Omental fat pad (tissue), 4 donors: ENCODE results near the gene BTNL8. TPM values are rescaled to one million over a fixed set of nuclear protein-coding genes. Genes with fewer than 3 reads are reported as not detected.

Experiments used
- ATAC-seq: fragments of 150-250 bp; one replicate; pipeline ENCODE4 v1.9.1; 2016; ENCODE audit warnings: mild to moderate bottlenecking, moderate library complexity; ENCODE audit not compliant: low FRiP score
- DNase-seq: peaks from one replicate; pipeline ENCODE4 v3.0.0-alpha.2; 2019; ENCODE audit warnings: low spot score
- CTCF ChIP-seq, 3 donors: fragments of 450-650 bp; IDR thresholded peaks; one replicate each; pipeline ENCODE4 v1.5.1; 2016 to 2017; ENCODE audit warnings: antibody characterized with exemption in 3 of 3, mild to moderate bottlenecking in 3 of 3, moderate library complexity in 2 of 3
- total RNA-seq, 4 donors: library from RNA; depleted of rRNA; stranded (reverse); fragments of >200 nt; gene quantifications; one replicate each; pipeline ENCODE4 v1.1.0, GENCODE V29; 2016

Gene BTNL8
- total RNA-seq, 4 donors from 2014 or later = 1.3 to 8.8 (median 3.0) TPM

DNA sequence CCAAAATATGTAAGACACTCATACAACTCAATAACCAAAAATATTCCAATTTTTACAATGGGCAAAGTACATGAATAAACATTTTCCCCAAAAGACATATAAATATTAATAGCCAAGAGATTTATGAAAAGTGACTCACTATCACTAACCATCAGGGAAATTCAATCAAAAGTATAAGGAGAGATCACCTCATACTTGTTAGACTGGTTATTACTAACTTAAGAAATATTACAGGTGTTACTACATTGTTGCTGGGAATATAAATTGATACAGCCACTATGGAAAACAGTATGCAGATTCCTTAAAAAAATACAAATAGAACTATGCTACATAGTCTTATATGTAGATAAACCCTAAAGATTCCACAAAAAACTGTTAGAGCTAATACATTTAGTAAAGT, 21.8 kb downstream of the BTNL8 start:
- ATAC-seq = no peak
- DNase-seq = no peak
- no peak for TF ChIP-seq CTCF (IDR thresholded peaks at IDR 0.05)

- DNase-seq (no peak), ATAC-seq (no peak)
- no peak for TF ChIP-seq CTCF (IDR thresholded peaks at IDR 0.05)
These were observed 24.0 kb downstream of the BTNL8 start for GRCh38 chr5:180922932-180923331.

DNA sequence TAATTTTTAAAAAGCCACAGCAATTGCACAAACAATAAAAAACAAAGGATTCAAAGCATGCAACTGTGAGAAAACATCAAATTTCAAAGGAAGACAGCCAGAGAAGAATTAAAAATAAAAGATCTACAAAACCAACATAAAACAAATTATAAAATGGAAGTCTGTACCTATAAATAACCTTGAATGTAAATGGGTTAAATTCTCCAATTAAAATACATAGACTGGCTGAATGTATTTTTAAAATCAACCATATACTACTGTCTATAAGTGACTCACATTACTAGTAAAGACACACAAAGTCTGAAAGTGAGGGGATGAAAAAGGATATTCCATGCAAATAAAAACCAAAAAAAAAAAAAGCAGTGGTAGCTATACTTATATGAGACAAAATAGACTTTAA, 33.7 kb downstream of the BTNL8 start:
- no peak for TF ChIP-seq CTCF (IDR thresholded peaks at IDR 0.05)
- no peak for DNase-seq

GRCh38 chr5:180935203-180935602, 36.2 kb downstream of the BTNL8 start:
- ATAC-seq (no peak), DNase-seq (no peak)
- TF ChIP-seq CTCF (IDR thresholded peaks at IDR 0.05) = no peak

More for the DNA sequence above, 33.7 kb downstream of the BTNL8 start:
- ATAC-seq = no peak

DNA sequence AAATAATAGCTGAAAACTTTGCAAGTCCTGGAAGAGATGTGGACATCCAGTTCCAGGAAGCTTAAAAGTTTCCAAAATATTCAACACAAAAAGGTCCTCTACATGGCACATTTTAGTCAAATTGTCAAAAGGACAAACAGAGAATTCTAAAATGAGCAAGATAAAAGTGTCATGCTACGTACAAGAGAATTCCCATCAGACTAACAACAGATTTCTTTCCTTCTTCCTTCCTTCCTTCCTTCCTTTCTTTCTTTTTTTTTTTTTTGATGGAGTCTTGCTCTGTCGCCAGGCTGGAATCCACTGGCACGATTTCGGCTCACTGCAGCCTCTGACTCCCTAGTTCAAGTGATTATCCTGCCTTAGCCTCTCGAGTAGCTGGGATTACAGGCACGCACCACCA, 39.3 kb downstream of the BTNL8 start:
- ATAC-seq (no peak), DNase-seq (no peak)
- no peak for TF ChIP-seq CTCF (IDR thresholded peaks at IDR 0.05)

DNA sequence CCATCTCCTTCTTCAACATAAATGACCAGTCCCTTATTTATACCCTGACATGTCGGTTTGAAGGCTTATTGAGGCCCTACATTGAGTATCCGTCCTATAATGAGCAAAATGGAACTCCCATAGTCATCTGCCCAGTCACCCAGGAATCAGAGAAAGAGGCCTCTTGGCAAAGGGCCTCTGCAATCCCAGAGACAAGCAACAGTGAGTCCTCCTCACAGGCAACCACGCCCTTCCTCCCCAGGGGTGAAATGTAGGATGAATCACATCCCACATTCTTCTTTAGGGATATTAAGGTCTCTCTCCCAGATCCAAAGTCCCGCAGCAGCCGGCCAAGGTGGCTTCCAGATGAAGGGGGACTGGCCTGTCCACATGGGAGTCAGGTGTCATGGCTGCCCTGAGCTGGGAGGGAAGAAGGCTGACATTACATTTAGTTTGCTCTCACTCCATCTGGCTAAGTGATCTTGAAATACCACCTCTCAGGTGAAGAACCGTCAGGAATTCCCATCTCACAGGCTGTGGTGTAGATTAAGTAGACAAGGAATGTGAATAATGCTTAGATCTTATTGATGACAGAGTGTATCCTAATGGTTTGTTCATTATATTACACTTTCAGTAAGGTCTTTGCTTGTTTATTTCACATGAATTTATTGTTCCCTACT, 51.5 kb downstream of the BTNL8 start:
- DNase-seq = no peak
- TF ChIP-seq CTCF (IDR thresholded peaks at IDR 0.05) = no peak
- no peak for ATAC-seq

GRCh38 chr5:180959661-180960060, 60.7 kb downstream of the BTNL8 start:
- ATAC-seq (no peak), DNase-seq (no peak)
- TF ChIP-seq CTCF (IDR thresholded peaks at IDR 0.05) = no peak
